IMR-90 (cell line): ENCODE results near the gene GPI.

Experiments used
- CEBPB ChIP-seq: IDR thresholded peaks from 2 replicates; pipeline ENCODE4 v1.6.1; 2012; ENCODE audit warnings: low read depth, low read length, improper control_type of control experiment
- CHD1 ChIP-seq: IDR thresholded peaks from 2 replicates; pipeline ENCODE4 v1.6.1; 2012; ENCODE audit warnings: low read depth, low read length, improper control_type of control experiment
- CTCF ChIP-seq: conservative IDR thresholded peaks from 2 replicates; pipeline ENCODE4 v1.5.1; 2012; ENCODE audit warnings: mild to moderate bottlenecking, low read depth, low read length, improper control_type of control experiment
- ELK1 ChIP-seq: fragments of 150-350 bp; IDR thresholded peaks from 2 replicates; pipeline ENCODE4 v1.6.1; 2016; ENCODE audit warnings: low read depth, mild to moderate bottlenecking, low read length, moderate library complexity, borderline replicate concordance
- FOS ChIP-seq: fragments of 150-350 bp; IDR thresholded peaks from 2 replicates; pipeline ENCODE4 v1.6.1; 2016; ENCODE audit warnings: low read depth, low read length
- MAZ ChIP-seq: IDR thresholded peaks from 2 replicates; pipeline ENCODE4 v1.6.1; 2012; ENCODE audit warnings: low read depth, mild to moderate bottlenecking, low read length, improper control_type of control experiment, moderate library complexity, borderline replicate concordance
- POLR2A ChIP-seq: IDR thresholded peaks from 2 replicates; pipeline ENCODE4 v1.6.1; 2012; ENCODE audit warnings: mild to moderate bottlenecking, low read depth, low read length
- RAD21 ChIP-seq: IDR thresholded peaks from 2 replicates; pipeline ENCODE4 v1.6.1; 2012; ENCODE audit warnings: low read length, improper control_type of control experiment
- RCOR1 ChIP-seq: IDR thresholded peaks from 2 replicates; pipeline ENCODE4 v1.6.1; 2012; ENCODE audit warnings: mild to moderate bottlenecking, low read length, improper control_type of control experiment; ENCODE audit not compliant: insufficient replicate concordance
- RFX5 ChIP-seq: IDR thresholded peaks from 2 replicates; pipeline ENCODE4 v1.8.0; 2012; ENCODE audit warnings: low read depth, mild to moderate bottlenecking, low read length, moderate library complexity
- SMC3 ChIP-seq: fragments of 150-350 bp; IDR thresholded peaks from 2 replicates; pipeline ENCODE4 v1.6.1; 2016; ENCODE audit warnings: low read depth, mild to moderate bottlenecking, antibody characterized with exemption, low read length, moderate library complexity
- USF2 ChIP-seq: fragments of 150-350 bp; IDR thresholded peaks from 2 replicates; pipeline ENCODE4 v1.6.1; 2017; ENCODE audit warnings: mild to moderate bottlenecking, antibody characterized with exemption, low read length, low read depth

GRCh38 chr19:34364830-34365462 is at the start of gene GPI:
- TF ChIP-seq CTCF (no peak), CEBPB (no peak), RAD21 (no peak), POLR2A (peak; percentile 61; the same call in 1 of the 2 replicates), USF2 (no peak), RFX5 (no peak), ELK1 (no peak), RCOR1 (no peak), CHD1 (no peak), SMC3 (no peak), MAZ (no peak), FOS (no peak)
